Mesodermal cell (in vitro differentiated cells): ENCODE measurements around the gene DIMT1.

Experiments used
- H3K27ac ChIP-seq: 2 replicates; pipeline ENCODE4 v1.7.0; 2013; ENCODE audit warnings: mild to moderate bottlenecking, low read depth, low read length, moderate library complexity; ENCODE audit not compliant: severe bottlenecking
- H3K36me3 ChIP-seq: 2 replicates; pipeline ENCODE4 v1.7.1; 2013; ENCODE audit warnings: mild to moderate bottlenecking, low read length, moderate library complexity; ENCODE audit not compliant: control insufficient read depth, insufficient read depth
- H3K4me1 ChIP-seq: one replicate; pipeline ENCODE4 v1.7.1; 2013; ENCODE audit warnings: mild to moderate bottlenecking, low read length; ENCODE audit not compliant: insufficient read depth, control insufficient read depth, poor library complexity, severe bottlenecking
- H3K4me3 ChIP-seq: 2 replicates; pipeline ENCODE4 v1.7.0; 2013; ENCODE audit warnings: low read length, control low read depth, mild to moderate bottlenecking; ENCODE audit not compliant: insufficient read depth, poor library complexity, severe bottlenecking; ENCODE audit errors: extremely low read depth
- H3K9me3 ChIP-seq: 2 replicates; pipeline ENCODE4 v1.7.1; 2013; ENCODE audit warnings: mild to moderate bottlenecking, low read length, moderate library complexity; ENCODE audit not compliant: control insufficient read depth
- WGBS, 2 experiments: methylation state at CpG; one replicate each; pipeline ENCODE4 v1.1.5; 2013; ENCODE audit warnings: missing lambda C conversion rate in 2 of 2; ENCODE audit not compliant: insufficient coverage in 2 of 2; 5-methylcytosine and 5-hydroxymethylcytosine counted together

Gene DIMT1

GRCh38 chr5:62369039-62369438 lies 34.7 kb downstream of the DIMT1 start:
- no peaks in the 10 kb centered on the region for H3K4me1 ChIP-seq
- H3K4me3 ChIP-seq = no peak overlapping the region
- H3K27ac ChIP-seq = no peak overlapping the region
- H3K36me3 ChIP-seq = peaks cover 49% of the 10 kb centered on the region
- no peaks in the 10 kb centered on the region for H3K9me3 ChIP-seq
- WGBS, 2 experiments = 93 to 100% methylated on average over 1 to 2 of the region's 2 CpGs

GRCh38 chr5:62362701-62363100 lies 41.0 kb downstream of the DIMT1 start:
- WGBS, 2 experiments = 88 to 100% methylated on average over 3 of the region's 3 CpGs
- no peaks in the 10 kb centered on the region for H3K4me1 ChIP-seq

DNA sequence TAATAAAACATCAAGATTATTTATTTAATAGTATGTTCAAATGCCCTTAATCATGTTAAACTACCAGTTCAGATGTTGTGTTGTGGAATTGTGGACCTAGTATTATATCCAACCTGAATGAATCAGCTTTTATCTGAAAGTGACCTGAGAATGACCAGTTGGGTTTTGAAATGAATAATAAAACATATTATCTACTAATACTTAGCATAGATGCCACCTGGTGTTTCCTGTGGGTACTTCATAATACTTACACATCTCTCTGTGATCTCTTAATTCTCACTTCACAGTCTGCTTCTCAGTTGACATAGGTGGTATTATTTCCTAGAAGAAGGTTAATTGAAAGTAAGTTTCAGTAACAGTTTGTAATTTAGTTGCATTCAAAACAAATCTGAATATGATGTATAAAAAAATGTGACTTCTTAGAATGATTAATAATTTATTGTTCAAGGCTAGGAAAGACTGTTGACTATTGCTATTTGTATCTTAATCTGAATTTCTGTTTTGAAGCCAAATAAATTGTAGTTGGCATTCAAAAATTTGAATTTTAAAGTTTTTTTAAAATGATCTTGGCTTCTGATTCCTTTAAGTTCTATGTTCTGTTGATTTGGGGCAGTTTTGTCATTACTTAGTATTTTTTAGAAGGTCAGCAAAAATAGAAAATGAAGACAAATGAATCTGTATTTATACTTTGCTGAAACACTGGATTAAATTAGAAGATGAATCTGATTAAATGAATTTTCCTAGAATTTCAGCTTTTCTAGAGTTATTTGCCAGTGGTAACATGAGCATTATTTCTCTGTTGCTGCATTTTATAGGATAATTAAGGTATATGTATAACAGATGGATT lies 49.5 kb downstream of the DIMT1 start:
- H3K4me1 ChIP-seq = no peaks in the 10 kb centered on the region
- no peak overlapping the region for H3K27ac ChIP-seq
- peaks cover 61% of the 10 kb centered on the region for H3K36me3 ChIP-seq
- H3K4me3 ChIP-seq = no peak overlapping the region
- H3K9me3 ChIP-seq = no peaks in the 10 kb centered on the region

More at GRCh38 chr5:62362701-62363100, 41.0 kb downstream of the DIMT1 start:
- Histone ChIP-seq H3K36me3 (peaks cover 47% of the 10 kb centered on the region), H3K27ac (no peak overlapping the region), H3K4me3 (no peak overlapping the region), H3K9me3 (no peaks in the 10 kb centered on the region)

DNA sequence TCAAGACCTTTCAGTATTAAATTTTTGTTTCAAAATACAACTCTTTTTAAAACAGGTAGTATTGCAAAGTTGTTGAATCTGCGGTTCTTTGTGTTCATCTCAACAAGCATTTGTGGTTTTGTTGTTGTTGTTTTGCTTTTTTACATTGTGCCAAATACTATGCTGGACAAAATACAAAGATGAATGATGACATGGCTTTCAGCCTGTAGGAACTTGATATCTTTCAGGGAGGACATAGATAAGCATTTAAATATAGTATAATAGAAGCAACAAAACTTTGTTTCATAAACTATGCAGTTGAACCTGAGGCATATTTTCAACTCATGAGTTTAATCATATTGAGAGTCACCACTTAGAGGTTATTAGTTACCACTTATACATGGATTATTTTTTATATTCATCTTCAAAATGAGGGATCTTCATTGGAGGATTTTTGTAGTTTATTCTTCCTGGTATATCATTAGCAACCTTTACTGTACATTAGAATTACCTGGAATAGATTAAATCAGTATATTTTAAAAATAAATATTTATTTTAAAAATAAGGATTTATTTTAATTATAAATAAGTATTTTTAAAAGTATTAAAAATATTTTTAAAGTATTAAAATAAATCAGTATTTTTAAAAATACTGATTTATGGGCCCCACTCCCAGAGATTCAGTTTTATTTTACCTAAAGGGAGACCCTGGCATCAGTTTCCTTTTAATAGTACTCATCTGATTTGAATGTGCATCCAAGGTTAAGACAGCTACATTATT lies 54.8 kb downstream of the DIMT1 start:
- H3K9me3 ChIP-seq = no peaks in the 10 kb centered on the region
- no peaks in the 10 kb centered on the region for H3K4me1 ChIP-seq
- H3K4me3 ChIP-seq = no peak overlapping the region
- H3K36me3 ChIP-seq = peaks cover 44% of the 10 kb centered on the region
- WGBS, 2 experiments = no CpG with 5 or more reads among the region's 1 CpG
- no peak overlapping the region for H3K27ac ChIP-seq

- WGBS, 2 experiments = no CpG with 5 or more reads among the region's 1 CpG
Measured at GRCh38 chr5:62347928-62348327, 55.8 kb downstream of the DIMT1 start.

GRCh38 chr5:62346748-62347147 lies 57.0 kb downstream of the DIMT1 start:
- Histone ChIP-seq H3K4me3 (no peak overlapping the region), H3K27ac (no peak overlapping the region), H3K9me3 (no peaks in the 10 kb centered on the region), H3K36me3 (peaks cover 33% of the 10 kb centered on the region), H3K4me1 (no peaks in the 10 kb centered on the region)
- WGBS, 2 experiments = no CpG with 5 or more reads among the region's 2 CpGs

More at GRCh38 chr5:62347928-62348327, 55.8 kb downstream of the DIMT1 start:
- Histone ChIP-seq H3K4me1 (no peaks in the 10 kb centered on the region), H3K4me3 (no peak overlapping the region), H3K9me3 (no peaks in the 10 kb centered on the region), H3K27ac (no peak overlapping the region), H3K36me3 (peaks cover 36% of the 10 kb centered on the region)

DNA sequence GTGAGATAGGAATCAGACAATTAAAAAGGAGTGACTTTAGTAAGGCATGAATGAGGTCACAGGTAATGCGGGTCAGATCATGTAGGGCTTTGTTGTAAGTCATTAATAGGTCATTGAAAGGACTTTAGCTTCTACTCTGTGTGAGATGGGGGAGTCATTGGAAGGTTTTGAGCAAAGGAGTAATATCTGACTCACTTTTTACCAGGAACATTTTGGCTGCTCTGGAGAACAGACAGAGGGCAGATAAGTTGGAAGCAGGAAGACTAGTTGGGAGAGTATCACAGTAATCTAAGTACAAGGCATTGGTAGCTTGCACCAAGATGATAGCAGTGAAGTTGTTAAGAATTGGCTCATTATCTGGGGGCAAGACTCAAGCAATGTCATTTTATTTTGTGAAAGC lies 60.3 kb downstream of the DIMT1 start:
- H3K9me3 ChIP-seq = no peaks in the 10 kb centered on the region
- no peak overlapping the region for H3K27ac ChIP-seq
- no peak overlapping the region for H3K4me3 ChIP-seq
- peaks cover 13% of the 10 kb centered on the region for H3K36me3 ChIP-seq
- WGBS, 2 experiments = 83 to 100% methylated on average over 1 of the region's 1 CpG
- H3K4me1 ChIP-seq = no peaks in the 10 kb centered on the region

DNA sequence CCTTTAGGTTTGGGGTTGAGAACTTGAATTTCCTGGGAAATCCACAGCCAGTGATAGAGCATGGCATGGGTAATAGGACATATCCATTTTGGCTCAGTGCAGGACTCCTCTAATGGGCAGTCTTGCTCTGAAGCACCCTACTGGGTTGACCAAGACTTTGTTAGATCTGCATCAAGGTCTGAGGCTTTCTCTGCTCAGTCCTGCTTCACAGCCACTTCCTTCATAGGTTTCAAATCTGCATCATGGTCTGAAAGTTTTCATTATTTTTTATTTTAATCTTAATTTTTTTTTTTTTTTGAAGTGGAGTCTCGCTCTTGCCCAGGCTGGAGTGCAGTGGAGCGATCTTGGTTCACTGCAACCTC lies 61.2 kb downstream of the DIMT1 start:
- H3K4me3 ChIP-seq = no peak overlapping the region
- H3K27ac ChIP-seq = no peak overlapping the region
- no CpG with 5 or more reads among the region's 2 CpGs for WGBS, 2 experiments
- H3K36me3 ChIP-seq = peaks cover 8% of the 10 kb centered on the region
- H3K4me1 ChIP-seq = no peaks in the 10 kb centered on the region
- no peaks in the 10 kb centered on the region for H3K9me3 ChIP-seq

GRCh38 chr5:62341783-62342475 lies 61.8 kb downstream of the DIMT1 start:
- Histone ChIP-seq H3K9me3 (no peaks in the 10 kb centered on the region), H3K27ac (no peak overlapping the region), H3K4me3 (no peak overlapping the region), H3K4me1 (no peaks in the 10 kb centered on the region), H3K36me3 (peaks cover 8% of the 10 kb centered on the region)
- WGBS, 2 experiments = 100% methylated on average over 1 of the region's 4 CpGs

GRCh38 chr5:62340979-62341378 lies 62.7 kb downstream of the DIMT1 start:
- H3K4me1 ChIP-seq = no peaks in the 10 kb centered on the region

More at GRCh38 chr5:62340979-62341378, 62.7 kb downstream of the DIMT1 start:
- Histone ChIP-seq H3K9me3 (no peaks in the 10 kb centered on the region), H3K4me3 (no peak overlapping the region), H3K27ac (no peak overlapping the region), H3K36me3 (peaks cover 8% of the 10 kb centered on the region)
- 86 to 100% methylated on average over 1 to 2 of the region's 2 CpGs for WGBS, 2 experiments
